GM19324 (cell line): ENCODE results near the gene HIPK1.
"Not testable (repeated sequence)": the region's sequence is repeated elsewhere in the genome, so short reads cannot be mapped to it uniquely, and the experiment has no call there.

Experiments used
- ATAC-seq: cut with Tn5 transposase; IDR thresholded peaks from one replicate; pipeline ENCODE4 v1.9.1; 2021; ENCODE audit warnings: mild to moderate bottlenecking, moderate library complexity; ENCODE audit not compliant: unreplicated experiment, low FRiP score

Gene HIPK1

DNA sequence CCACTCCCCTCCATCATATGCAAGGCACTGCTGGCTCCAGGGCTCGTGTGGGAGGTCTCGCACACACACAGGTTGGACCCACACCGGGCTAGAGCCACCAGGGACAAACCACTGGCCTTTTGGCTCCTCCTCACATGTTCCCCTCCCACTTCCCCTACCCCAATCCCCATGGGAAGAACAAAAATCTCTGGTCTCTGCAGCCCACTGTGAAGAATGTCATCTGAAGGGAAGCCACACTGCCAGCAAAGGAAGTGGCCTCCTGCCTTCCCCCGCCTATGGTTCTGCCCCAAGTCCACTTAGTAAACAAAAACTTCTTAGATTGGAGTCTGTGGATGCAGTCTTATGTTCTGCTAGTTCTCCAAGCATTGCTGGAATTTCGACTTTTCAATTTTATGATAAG, 74.3 kb downstream of the HIPK1 start:
- ATAC-seq, result no peak

DNA sequence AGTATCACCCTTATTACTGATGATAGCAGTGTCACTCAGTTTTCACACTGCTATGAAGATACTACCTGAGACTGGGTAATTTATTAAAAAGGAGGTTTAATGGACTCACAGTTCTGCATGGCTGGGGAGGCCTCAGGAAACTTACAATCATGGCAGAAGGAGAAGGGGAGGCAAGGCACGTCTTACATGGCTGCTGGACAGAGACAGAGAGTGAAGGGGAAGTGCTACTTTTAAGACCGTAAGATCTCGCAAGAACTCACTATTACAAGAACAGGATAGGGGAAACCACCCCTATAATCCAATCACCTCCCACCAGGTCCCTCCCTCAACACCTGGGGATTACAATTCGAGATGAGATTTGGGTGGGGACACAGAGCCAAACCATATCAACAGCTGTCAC, 77.7 kb downstream of the HIPK1 start:
- ATAC-seq, result not testable (repeated sequence)

DNA sequence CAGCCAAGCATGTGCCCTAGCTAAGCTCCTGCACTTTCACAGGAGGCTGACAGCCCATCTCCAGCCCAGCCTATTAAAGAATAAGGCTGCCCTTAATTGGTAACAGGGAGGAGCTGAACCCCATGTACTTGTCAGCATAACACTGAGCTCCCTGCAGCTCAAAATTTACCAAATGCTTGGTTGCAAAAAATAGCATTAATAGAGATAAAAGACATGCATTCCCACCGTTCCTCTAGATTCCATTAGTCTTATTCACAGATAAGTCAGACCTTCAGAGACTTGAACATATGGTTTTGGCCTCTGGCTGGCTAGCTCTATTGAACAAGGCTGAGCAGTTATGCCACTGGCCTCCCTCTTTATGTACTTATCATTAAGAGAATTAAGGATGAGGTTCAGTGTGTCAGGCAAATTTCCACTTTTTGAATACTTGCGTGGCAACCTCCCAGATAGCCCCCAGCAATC, 79.4 kb downstream of the HIPK1 start:
- ATAC-seq, result no peak

DNA sequence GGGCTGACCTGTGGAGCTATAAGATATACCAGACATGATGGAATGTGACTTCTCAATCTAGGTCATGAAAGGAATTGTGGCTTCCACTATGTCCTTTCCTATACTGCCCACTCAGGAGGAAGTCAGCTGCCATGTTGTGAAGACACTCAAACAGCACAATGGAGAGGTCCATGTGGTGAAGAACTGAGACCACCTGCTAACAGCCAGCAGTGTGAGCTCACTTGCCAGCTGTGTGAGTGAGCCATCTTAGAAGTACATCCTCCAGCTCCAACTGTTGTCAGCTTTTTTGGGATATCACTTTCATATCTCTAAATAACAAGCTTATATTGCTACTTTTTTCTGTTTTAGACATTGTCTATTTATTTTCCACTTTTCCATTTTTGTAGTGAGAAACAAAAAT, 79.9 kb downstream of the HIPK1 start:
- ATAC-seq, result no peak

DNA sequence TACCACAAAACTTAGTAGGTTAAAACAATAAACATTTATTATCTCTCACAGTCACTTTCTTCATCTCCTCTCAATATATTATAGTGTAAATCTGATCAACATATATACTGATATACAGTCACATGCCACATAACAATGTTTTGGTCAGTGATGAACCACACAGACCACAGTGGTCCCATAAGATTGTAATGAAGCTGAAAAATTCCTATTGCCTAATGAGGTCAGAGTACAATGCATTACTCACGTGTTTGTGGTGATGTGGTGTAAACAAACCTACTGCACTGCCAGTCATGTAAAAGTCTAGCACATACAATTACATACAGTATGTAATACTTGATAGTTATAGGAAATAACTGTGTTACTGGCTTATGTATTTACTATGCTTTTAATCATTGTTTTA, 80.3 kb downstream of the HIPK1 start:
- ATAC-seq, result no peak

DNA sequence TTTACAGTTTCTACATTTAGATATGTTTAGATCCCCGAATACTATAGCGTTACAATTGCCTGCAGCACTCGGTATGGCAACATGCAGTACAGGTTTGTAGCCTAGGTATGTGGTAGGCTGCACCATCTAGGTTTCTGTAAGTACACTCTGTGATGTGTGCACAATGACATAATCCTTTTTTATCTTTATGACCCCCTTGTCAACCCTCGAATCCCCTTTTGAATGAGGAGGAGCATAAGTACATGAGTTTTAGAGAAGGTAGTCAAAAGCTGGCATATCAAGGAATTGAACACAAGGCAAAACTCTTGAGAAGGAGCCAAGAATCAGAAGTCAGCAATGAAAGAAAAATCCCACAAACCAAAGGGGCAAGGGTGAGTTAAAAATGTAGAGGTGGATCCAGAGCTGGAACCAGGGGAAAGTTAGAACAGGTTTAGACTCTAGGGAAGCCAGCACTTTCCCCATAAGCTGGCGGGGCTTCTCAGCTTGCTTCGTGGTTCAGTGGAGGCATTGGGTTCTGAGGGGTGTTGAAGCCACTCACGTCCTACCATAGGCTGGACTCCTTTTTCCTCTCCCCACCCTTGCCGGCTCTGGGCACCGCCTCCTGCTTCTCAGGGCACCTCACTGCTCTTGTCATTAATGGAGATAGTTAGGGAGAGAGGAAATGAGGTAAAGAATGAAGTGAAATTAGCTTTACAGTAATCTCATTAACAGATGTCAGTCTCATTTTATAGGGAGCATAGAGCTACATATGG, 81.5 kb downstream of the HIPK1 start:
- ATAC-seq, result no peak

DNA sequence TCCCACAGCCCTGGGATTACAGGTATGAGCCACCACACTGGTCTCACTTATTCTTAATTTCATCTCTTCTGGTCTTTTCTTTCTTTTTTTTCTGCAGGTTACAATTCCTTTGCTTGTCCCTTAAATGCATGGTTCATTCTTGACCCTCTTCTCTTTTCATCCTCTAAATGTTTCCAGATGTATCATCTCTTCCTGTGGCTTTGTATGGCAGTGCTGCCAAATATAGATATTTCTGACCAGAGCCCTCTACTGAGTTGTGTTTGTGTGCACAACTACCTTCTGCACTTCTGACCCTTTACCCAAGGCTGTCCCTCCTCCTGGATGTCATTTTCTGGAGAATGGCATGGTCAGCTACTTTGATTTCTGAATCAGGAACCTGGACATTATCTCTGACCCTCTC, 82.7 kb downstream of the HIPK1 start:
- ATAC-seq, result no peak

DNA sequence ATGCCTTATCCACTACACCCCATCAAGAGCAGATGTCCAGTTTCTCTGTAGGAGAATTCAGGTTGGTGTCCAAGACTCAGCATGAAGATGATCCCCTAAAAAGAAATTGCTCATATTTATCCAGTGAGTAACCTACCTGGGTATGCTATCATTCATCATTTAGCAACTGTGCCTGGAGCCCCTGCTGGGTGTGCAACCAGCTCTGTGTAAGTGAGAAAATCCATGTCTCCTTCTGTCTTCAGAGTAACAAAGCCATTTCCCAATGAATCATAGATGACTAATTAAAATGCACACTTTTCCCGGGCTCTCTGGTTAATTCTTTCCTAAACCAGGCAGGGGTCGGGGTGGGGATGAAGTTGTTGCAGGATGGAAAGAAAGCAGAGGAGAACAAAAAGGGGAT, 86.0 kb downstream of the HIPK1 start:
- ATAC-seq, result no peak

DNA sequence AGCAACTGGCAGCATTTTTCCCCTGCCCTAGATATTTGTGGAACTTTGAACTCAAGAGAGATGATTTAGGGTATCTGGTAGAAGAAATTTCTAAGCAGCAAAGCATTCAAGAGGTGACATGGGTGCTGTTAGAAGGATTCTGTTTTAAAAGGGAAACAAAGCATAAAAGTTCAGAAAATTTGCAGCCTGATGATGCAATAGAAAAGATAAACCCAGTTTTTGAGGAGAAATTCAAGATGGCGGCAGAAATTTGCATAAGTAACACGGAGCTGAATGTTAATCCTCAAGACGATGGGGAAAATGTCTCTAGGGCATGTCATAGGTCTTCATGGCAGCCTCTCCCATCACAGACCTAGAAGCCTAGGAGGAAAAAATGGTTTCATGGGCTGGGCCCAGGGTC, 90.6 kb downstream of the HIPK1 start:
- ATAC-seq, result not testable (repeated sequence)

DNA sequence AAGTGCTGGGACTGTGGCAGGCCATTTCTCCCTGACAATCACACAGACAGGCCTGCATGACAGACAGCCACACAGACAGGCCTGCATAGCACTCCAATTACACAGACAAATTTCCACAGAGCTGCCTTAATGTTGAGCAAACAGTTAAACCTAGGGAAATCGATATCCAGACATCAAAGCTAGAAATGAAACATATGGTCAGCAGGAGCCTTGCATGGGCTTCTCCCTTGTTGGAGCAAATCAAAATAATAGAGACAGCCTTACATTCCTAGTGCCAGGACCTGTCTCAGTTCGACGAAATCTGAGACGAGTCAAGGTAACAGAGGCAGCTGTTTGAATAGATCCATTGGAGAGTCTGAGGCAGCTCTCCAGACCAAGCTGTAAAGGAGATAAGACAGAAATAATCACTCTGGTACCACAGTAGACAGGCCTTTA, 92.6 kb downstream of the HIPK1 start:
- ATAC-seq, result no peak

DNA sequence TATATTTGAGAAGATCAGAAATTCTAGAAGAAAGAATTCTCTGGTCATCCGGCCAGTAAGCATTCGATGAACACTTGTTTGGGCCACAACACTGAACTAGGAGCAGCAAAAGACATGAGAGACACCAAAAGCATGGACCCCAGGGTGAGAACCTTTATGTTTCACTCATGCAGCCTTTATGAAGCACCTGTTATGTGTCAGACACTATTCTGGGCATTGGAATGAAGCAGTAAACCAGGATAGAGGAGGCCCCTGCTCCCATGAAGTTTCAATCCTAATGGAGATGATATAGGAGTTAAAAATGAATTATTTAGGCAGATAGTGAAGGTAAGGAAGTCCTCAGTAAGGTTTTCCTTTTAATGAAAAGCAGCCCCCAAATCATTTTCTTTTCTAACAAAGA, 93.8 kb downstream of the HIPK1 start:
- ATAC-seq, result no peak

DNA sequence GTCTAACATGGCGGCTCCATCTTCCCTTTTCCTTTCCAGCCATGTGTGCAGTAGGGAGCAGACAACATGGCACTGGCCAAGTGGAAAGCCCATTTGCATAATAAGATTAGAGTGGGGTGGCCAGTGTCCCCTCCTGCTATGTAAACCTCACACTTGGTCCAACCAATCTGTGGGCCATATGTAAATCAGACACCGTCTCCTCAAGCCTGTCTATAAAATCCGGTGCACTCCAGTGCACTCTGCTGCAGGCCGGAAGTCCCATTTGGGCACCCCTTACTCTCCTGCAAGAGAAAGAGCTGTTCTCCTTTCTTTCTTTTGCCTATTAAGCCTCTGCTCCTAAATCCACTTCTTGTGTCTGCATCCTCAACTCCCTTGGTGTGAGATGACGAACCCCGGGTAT, 94.3 kb downstream of the HIPK1 start:
- no peak for ATAC-seq

DNA sequence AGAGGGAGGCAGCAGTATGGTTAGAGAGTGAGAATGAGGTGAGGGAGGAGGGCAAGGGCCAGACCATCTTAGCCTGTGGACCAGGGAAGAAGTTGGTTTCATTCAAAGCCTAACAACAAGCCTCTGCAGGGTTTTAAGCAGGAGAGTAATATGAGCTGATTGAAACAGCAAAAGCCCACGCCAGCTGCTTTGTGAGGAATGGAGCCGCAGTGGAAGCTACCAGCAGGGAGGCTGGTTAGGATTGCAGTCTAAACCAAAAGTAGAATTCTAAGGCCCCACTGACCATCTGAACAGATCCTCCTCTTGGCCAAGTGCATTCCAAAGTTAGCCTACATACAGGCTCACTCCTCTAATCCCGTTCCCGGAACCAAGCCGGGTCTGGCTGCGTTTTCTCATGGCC, 94.9 kb downstream of the HIPK1 start:
- ATAC-seq, result no peak

DNA sequence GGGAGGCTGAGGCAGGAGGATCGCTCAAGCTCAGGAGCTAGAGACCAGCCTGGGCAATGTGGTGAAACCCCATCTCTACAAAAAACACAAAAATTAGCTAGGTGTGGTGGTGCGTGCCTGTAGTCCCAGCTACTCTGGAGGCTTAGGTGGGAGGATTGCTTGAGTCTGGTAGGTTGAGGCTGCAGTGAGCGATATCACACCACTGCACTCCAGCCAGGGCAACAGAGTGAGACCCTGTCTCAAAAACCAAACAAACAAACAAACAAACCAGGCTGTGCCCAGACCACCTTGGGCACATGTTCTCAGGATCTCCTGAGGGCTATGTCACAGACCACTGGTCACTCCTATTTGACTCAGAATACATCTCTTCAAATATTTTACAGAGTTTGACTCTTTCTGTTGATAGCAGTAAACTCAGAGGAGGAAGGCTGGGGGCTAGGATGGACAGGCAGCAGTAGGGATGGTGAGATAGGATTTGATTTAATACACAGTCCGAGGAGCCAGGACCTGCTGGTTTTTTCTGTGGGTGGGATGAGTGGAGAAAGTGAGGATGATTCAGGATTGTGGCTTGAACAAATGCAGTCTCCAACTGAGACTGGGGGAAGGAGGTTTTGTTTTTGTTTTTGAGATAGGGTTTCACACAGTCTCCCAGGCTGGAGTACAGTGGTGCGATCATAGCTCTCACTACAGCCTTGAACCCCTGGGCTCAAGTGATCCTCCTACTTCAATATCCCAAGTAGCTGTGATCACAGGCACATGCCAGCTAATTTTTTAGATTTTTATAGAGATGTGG, 96.7 kb downstream of the HIPK1 start:
- ATAC-seq, result no peak

DNA sequence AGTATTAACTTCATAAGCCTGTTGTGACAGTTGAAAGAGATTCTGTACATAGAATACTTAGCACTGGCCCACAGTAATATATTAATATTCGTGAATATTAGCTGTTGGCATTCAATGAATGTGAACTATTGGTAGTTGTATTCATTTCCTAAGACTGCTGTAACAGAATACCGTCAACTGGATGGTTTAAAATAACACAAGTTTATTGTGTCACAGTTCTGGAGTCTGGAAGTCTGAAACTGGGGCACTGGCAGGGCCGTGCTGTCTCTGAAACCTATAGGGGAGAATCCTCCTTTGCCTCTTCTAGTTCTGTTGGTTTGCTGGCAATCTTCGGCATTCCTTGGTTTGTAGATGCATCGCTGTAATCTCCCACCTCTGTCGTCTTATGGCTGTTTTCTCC, 97.7 kb downstream of the HIPK1 start:
- ATAC-seq, result no peak
